SK-N-SH (cell line): ENCODE measurements around the gene ATG7. TPM values are rescaled to one million over a fixed set of nuclear protein-coding genes. Genes with fewer than 3 reads are reported as not detected.

Experiments
- CTCF ChIA-PET: fragments of 300-600, 350-600 bp; formaldehyde crosslinking; extraction: SDS; loops from one replicate; lab custom pipeline; 2021; lab: Yijun Ruan, JAX
- POLR2A ChIA-PET: fragments of 350-600 bp; sonication (Branson Sonifier 250); formaldehyde crosslinking; extraction: SDS; loops from one replicate; lab custom pipeline; 2020; ENCODE audit warnings: antibody characterized with exemption, inconsistent platforms; lab: Yijun Ruan, JAX
- DNase-seq: peaks from one replicate; pipeline ENCODE4 v3.0.0; 2012
- H2AFZ ChIP-seq: fragments of 200-600 bp; sonication (generic); 2 replicates; pipeline ENCODE4 v1.8.1; 2016; ENCODE audit warnings: antibody characterized with exemption, mild to moderate bottlenecking, low read depth
- H3F3A ChIP-seq: fragments of 200-600 bp; sonication (generic); replicated peaks from 2 replicates; pipeline ENCODE3; 2016; ENCODE audit warnings: antibody characterized with exemption, mild to moderate bottlenecking; ENCODE audit not compliant: insufficient read depth
- H3K27ac ChIP-seq, 2 experiments: fragments of 200-500 bp in 1 of 2; fragments of 200-600 bp in 1 of 2; sonication (Bioruptor generic) in 1 of 2; sonication (generic), shearing (Covaris generic) in 1 of 2; 2 replicates each; pipeline versions ENCODE4 v1.5.1 to v1.6.1; 2014 to 2016; ENCODE audit warnings: low read depth in 2 of 2, inconsistent platforms in 1 of 2, low read length in 1 of 2, mild to moderate bottlenecking in 1 of 2, mixed read lengths in 1 of 2
- H3K27me3 ChIP-seq: fragments of 200-600 bp; sonication (generic), shearing (Covaris generic); 2 replicates; pipeline ENCODE4 v1.6.1; 2016; ENCODE audit warnings: mixed run types; ENCODE audit not compliant: insufficient read depth
- H3K36me3 ChIP-seq, 2 experiments: fragments of 200-500 bp in 1 of 2; fragments of 200-600 bp in 1 of 2; sonication (Bioruptor generic) in 1 of 2; sonication (generic) in 1 of 2; replicated peaks in 1 of 2; 2 replicates each; pipeline versions ENCODE3 to v1.5.1; 2014 to 2016; ENCODE audit warnings: low read length in 1 of 2, mild to moderate bottlenecking in 1 of 2; ENCODE audit not compliant: insufficient read depth in 2 of 2, control insufficient read depth in 1 of 2
- H3K4me1 ChIP-seq, 2 experiments: fragments of 200-500 bp in 1 of 2; fragments of 200-600 bp in 1 of 2; sonication (Bioruptor generic) in 1 of 2; sonication (generic), shearing (Covaris generic) in 1 of 2; 2 replicates each; pipeline versions ENCODE4 v1.5.1 to v1.6.1; 2014 to 2016; ENCODE audit warnings: low read depth in 1 of 2, low read length in 1 of 2, mixed run types in 1 of 2; ENCODE audit not compliant: insufficient read depth in 2 of 2, control insufficient read depth in 1 of 2
- H3K4me2 ChIP-seq: fragments of 200-600 bp; sonication (generic), shearing (Covaris generic); 2 replicates; pipeline ENCODE4 v1.6.1; 2017; ENCODE audit warnings: mixed run types
- H3K4me3 ChIP-seq, 2 experiments: fragments of 200-500 bp in 1 of 2; fragments of 200-600 bp in 1 of 2; sonication (Bioruptor generic) in 1 of 2; sonication (generic), shearing (Covaris generic) in 1 of 2; 2 replicates each; pipeline versions ENCODE4 v1.5.1 to v1.8.1; 2014 to 2016; ENCODE audit warnings: low read depth in 2 of 2, inconsistent platforms in 1 of 2, low read length in 1 of 2, mild to moderate bottlenecking in 1 of 2, mixed read lengths in 1 of 2, moderate library complexity in 1 of 2
- H3K79me2 ChIP-seq: fragments of 200-600 bp; sonication (generic); 2 replicates; pipeline ENCODE4 v1.8.1; 2017; ENCODE audit warnings: mild to moderate bottlenecking; ENCODE audit not compliant: insufficient read depth
- H3K9ac ChIP-seq: fragments of 200-600 bp; sonication (generic); 2 replicates; pipeline ENCODE4 v1.6.1; 2017; ENCODE audit warnings: mixed run types
- H3K9me2 ChIP-seq: fragments of 200-600 bp; sonication (generic); 2 replicates; pipeline ENCODE4 v1.6.1; 2017; ENCODE audit warnings: mixed run types
- H3K9me3 ChIP-seq: fragments of 200-600 bp; sonication (generic); 2 replicates; pipeline ENCODE4 v1.6.1; 2017; ENCODE audit warnings: mixed run types, mild to moderate bottlenecking, moderate library complexity
- H4K20me1 ChIP-seq: fragments of 200-600 bp; sonication (generic); 2 replicates; pipeline ENCODE4 v1.6.1; 2017; ENCODE audit warnings: mild to moderate bottlenecking, mixed run types; ENCODE audit not compliant: insufficient read depth
- EP300 ChIP-seq, 2 experiments: IDR thresholded peaks; 2 replicates each; pipeline versions ENCODE4 v1.4.0 to v1.6.1; 2012; ENCODE audit warnings: borderline replicate concordance in 1 of 2, low read depth in 1 of 2, low read length in 1 of 2
- EZH2phosphoT487 ChIP-seq: fragments of 200-600 bp; sonication (generic); IDR thresholded peaks from 2 replicates; pipeline ENCODE4 v1.6.1; 2017; ENCODE audit warnings: low read depth, mixed run types, mild to moderate bottlenecking, antibody characterized with exemption, moderate library complexity, borderline replicate concordance
- FOSL2 ChIP-seq: IDR thresholded peaks from 2 replicates; pipeline ENCODE4 v1.4.0; 2012; ENCODE audit warnings: low read depth, mild to moderate bottlenecking, moderate library complexity, borderline replicate concordance
- FOXM1 ChIP-seq: IDR thresholded peaks from 2 replicates; pipeline ENCODE4 v1.4.0; 2012; ENCODE audit warnings: low read depth, mild to moderate bottlenecking
- GABPA ChIP-seq: IDR thresholded peaks from 2 replicates; pipeline ENCODE4 v1.4.0; 2012; ENCODE audit warnings: low read depth, mild to moderate bottlenecking
- GATA2 ChIP-seq: sonication (generic); formaldehyde crosslinking; IDR thresholded peaks from 2 replicates; pipeline ENCODE4 v1.5.0; 2020; ENCODE audit warnings: mild to moderate bottlenecking, missing genetic modification reagents
- JUND ChIP-seq: IDR thresholded peaks from 2 replicates; pipeline ENCODE4 v1.4.0; 2012
- MEF2A ChIP-seq: IDR thresholded peaks from 2 replicates; pipeline ENCODE4 v1.4.0; 2012; ENCODE audit warnings: low read depth, borderline replicate concordance
- MXI1 ChIP-seq: IDR thresholded peaks from 2 replicates; pipeline ENCODE4 v1.6.1; 2012; ENCODE audit warnings: mild to moderate bottlenecking, low read depth, low read length, improper control_type of control experiment
- NFIC ChIP-seq: IDR thresholded peaks from 2 replicates; pipeline ENCODE4 v1.4.0; 2012; ENCODE audit warnings: borderline replicate concordance
- POLR2AphosphoS5 ChIP-seq: IDR thresholded peaks from 2 replicates; pipeline ENCODE4 v1.6.1; 2012; ENCODE audit warnings: low read depth, low read length
- RAD21 ChIP-seq: IDR thresholded peaks from 2 replicates; pipeline ENCODE4 v1.6.1; 2012; ENCODE audit warnings: mild to moderate bottlenecking, low read length
- RXRA ChIP-seq: IDR thresholded peaks from 2 replicates; pipeline ENCODE4 v1.4.0; 2012; ENCODE audit warnings: low read depth, mild to moderate bottlenecking, borderline replicate concordance
- SMC3 ChIP-seq: IDR thresholded peaks from 2 replicates; pipeline ENCODE4 v1.6.1; 2012; ENCODE audit warnings: low read depth, low read length, improper control_type of control experiment
- TCF12 ChIP-seq: IDR thresholded peaks from 2 replicates; pipeline ENCODE4 v1.4.0; 2012
- TEAD4 ChIP-seq: IDR thresholded peaks from 2 replicates; pipeline ENCODE4 v1.4.0; 2012; ENCODE audit warnings: mild to moderate bottlenecking, borderline replicate concordance; ENCODE audit not compliant: insufficient read depth
- WGBS: methylation state at CpG from one replicate; pipeline ENCODE4 v1.1.6; 2017; ENCODE audit warnings: low lambda C conversion rate; 5-methylcytosine and 5-hydroxymethylcytosine counted together
- polyA plus RNA-seq, 3 experiments: library from polyadenylated mRNA; depleted of rRNA; stranded (reverse); fragments of >200 nt; gene quantifications; 2 replicates each; pipeline ENCODE4 v1.2.3, GENCODE V29; 2012
- TF ChIP-seq, protein P1 (sequence below): fragments of 200-600 bp; sonication (generic); IDR thresholded peaks from 2 replicates; pipeline ENCODE4 v1.6.1; 2017; ENCODE audit warnings: antibody characterized with exemption, mild to moderate bottlenecking, moderate library complexity
- TF ChIP-seq, protein P2 (sequence below): IDR thresholded peaks from 2 replicates; pipeline ENCODE4 v1.4.0; 2012; ENCODE audit warnings: low read depth, borderline replicate concordance
- TF ChIP-seq, protein P3 (sequence below): IDR thresholded peaks from 2 replicates; pipeline ENCODE4 v1.6.1; 2012; ENCODE audit warnings: mild to moderate bottlenecking, low read depth, low read length, moderate library complexity
- TF ChIP-seq, protein P4 (sequence below): IDR thresholded peaks from 2 replicates; pipeline ENCODE4 v1.4.0; 2012; ENCODE audit warnings: low read depth, borderline replicate concordance
- TF ChIP-seq, protein P5 (sequence below): IDR thresholded peaks from 2 replicates; pipeline ENCODE4 v1.4.0; 2012; ENCODE audit warnings: low read depth
- TF ChIP-seq, protein P6 (sequence below): IDR thresholded peaks from 2 replicates; pipeline ENCODE4; 2012

Gene ATG7
- polyA plus RNA-seq, 1 of the 3 experiments (the other 2 are of a cell fraction), result 29.5 TPM

DNA sequence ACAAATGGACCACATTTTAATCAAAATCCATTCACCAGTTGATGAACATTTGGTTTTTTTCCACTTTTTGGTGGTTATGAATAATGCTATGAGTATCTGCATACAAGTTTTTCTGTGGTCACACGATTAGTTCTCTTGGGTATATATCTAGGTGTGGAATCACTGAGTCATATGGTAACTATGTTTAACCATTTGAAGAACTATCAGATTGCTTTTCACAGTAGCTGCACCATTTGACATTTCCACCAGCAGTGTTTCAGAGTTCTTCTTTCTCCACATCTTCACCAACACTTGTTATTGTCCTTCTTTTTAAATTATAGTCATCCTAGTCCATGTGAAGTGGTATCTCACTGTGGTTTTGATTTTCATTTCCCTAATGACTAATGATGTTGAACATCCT, 33.3 kb upstream of the ATG7 start:
- Histone ChIP-seq H4K20me1 (no peaks in the 10 kb centered on the region), H3K9ac (peak overlapping the region; percentile 72), H3K36me3 (peaks cover 0 to 16% of the 10 kb centered on the region in 2 experiments), H3K4me3 (peak overlapping the region in 1 of 2 experiments; percentile 39; a peak in 2 of 4 replicates), H3K4me2 (peak overlapping the region; percentile 78), H3K79me2 (peaks cover 74% of the 10 kb centered on the region), H2AFZ (no peak overlapping the region), H3F3A (peaks cover 40% of the 10 kb centered on the region), H3K4me1 (peaks cover 0 to 10% of the 10 kb centered on the region in 2 experiments; a peak in 3 of 4 replicates), H3K9me2 (no peaks in the 10 kb centered on the region), H3K27me3 (no peaks in the 10 kb centered on the region), H3K27ac (peak overlapping the region; percentile 72 to 98; a peak in 3 of 4 replicates), H3K9me3 (peaks cover 7% of the 10 kb centered on the region; the same call in 1 of the 2 replicates)
- WGBS, result 3% methylated on average over 1 of the region's 1 CpG
- no peak for DNase-seq
- ChIA-PET POLR2A (no interaction called here), CTCF (interaction anchor here (0.9 to 3.9 kb wide), 5 partner anchors 21 to 179 kb away, joined by 3 to 48 read pairs (median 5); no protein-coding TSS in a partner anchor)
- TF ChIP-seq FOXM1 (peak; percentile 78), RXRA (peak; percentile 77), GATA2 (no peak), TCF12 (peak; percentile 91), MEF2A (peak; percentile 51; the same call in 1 of the 2 replicates), POLR2AphosphoS5 (peak; percentile 68; the same call in 1 of the 2 replicates), FOSL2 (peak; percentile 95), GABPA (no peak), MXI1 (no peak), JUND (peak; percentile 96), RAD21 (no peak), EP300 (IDR thresholded peaks at IDR 0.05; ENCODE audit: borderline replicate concordance in 1 of 2, low read depth in 1 of 2, low read length in 1 of 2) (peak in 1 of 2 experiments; percentile 92; a peak in 3 of 4 replicates), TEAD4 (peak; percentile 81), EZH2phosphoT487 (no peak), NFIC (peak; percentile 77), SMC3 (no peak)
- TF ChIP-seq, protein P1, sequence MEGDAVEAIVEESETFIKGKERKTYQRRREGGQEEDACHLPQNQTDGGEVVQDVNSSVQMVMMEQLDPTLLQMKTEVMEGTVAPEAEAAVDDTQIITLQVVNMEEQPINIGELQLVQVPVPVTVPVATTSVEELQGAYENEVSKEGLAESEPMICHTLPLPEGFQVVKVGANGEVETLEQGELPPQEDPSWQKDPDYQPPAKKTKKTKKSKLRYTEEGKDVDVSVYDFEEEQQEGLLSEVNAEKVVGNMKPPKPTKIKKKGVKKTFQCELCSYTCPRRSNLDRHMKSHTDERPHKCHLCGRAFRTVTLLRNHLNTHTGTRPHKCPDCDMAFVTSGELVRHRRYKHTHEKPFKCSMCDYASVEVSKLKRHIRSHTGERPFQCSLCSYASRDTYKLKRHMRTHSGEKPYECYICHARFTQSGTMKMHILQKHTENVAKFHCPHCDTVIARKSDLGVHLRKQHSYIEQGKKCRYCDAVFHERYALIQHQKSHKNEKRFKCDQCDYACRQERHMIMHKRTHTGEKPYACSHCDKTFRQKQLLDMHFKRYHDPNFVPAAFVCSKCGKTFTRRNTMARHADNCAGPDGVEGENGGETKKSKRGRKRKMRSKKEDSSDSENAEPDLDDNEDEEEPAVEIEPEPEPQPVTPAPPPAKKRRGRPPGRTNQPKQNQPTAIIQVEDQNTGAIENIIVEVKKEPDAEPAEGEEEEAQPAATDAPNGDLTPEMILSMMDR, result no peak
- TF ChIP-seq, protein P2, sequence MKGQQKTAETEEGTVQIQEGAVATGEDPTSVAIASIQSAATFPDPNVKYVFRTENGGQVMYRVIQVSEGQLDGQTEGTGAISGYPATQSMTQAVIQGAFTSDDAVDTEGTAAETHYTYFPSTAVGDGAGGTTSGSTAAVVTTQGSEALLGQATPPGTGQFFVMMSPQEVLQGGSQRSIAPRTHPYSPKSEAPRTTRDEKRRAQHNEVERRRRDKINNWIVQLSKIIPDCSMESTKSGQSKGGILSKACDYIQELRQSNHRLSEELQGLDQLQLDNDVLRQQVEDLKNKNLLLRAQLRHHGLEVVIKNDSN, result no peak
- TF ChIP-seq, protein P3, sequence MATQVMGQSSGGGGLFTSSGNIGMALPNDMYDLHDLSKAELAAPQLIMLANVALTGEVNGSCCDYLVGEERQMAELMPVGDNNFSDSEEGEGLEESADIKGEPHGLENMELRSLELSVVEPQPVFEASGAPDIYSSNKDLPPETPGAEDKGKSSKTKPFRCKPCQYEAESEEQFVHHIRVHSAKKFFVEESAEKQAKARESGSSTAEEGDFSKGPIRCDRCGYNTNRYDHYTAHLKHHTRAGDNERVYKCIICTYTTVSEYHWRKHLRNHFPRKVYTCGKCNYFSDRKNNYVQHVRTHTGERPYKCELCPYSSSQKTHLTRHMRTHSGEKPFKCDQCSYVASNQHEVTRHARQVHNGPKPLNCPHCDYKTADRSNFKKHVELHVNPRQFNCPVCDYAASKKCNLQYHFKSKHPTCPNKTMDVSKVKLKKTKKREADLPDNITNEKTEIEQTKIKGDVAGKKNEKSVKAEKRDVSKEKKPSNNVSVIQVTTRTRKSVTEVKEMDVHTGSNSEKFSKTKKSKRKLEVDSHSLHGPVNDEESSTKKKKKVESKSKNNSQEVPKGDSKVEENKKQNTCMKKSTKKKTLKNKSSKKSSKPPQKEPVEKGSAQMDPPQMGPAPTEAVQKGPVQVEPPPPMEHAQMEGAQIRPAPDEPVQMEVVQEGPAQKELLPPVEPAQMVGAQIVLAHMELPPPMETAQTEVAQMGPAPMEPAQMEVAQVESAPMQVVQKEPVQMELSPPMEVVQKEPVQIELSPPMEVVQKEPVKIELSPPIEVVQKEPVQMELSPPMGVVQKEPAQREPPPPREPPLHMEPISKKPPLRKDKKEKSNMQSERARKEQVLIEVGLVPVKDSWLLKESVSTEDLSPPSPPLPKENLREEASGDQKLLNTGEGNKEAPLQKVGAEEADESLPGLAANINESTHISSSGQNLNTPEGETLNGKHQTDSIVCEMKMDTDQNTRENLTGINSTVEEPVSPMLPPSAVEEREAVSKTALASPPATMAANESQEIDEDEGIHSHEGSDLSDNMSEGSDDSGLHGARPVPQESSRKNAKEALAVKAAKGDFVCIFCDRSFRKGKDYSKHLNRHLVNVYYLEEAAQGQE, result no peak
- TF ChIP-seq, protein P4, sequence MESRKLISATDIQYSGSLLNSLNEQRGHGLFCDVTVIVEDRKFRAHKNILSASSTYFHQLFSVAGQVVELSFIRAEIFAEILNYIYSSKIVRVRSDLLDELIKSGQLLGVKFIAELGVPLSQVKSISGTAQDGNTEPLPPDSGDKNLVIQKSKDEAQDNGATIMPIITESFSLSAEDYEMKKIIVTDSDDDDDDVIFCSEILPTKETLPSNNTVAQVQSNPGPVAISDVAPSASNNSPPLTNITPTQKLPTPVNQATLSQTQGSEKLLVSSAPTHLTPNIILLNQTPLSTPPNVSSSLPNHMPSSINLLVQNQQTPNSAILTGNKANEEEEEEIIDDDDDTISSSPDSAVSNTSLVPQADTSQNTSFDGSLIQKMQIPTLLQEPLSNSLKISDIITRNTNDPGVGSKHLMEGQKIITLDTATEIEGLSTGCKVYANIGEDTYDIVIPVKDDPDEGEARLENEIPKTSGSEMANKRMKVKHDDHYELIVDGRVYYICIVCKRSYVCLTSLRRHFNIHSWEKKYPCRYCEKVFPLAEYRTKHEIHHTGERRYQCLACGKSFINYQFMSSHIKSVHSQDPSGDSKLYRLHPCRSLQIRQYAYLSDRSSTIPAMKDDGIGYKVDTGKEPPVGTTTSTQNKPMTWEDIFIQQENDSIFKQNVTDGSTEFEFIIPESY, result peak; percentile 54; the same call in 1 of the 2 replicates
- TF ChIP-seq, protein P5, sequence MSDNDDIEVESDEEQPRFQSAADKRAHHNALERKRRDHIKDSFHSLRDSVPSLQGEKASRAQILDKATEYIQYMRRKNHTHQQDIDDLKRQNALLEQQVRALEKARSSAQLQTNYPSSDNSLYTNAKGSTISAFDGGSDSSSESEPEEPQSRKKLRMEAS, result peak; percentile 57; the same call in 1 of the 2 replicates
- TF ChIP-seq, protein P6, sequence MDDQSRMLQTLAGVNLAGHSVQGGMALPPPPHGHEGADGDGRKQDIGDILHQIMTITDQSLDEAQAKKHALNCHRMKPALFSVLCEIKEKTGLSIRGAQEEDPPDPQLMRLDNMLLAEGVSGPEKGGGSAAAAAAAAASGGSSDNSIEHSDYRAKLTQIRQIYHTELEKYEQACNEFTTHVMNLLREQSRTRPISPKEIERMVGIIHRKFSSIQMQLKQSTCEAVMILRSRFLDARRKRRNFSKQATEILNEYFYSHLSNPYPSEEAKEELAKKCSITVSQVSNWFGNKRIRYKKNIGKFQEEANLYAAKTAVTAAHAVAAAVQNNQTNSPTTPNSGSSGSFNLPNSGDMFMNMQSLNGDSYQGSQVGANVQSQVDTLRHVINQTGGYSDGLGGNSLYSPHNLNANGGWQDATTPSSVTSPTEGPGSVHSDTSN, result peak; percentile 77
